Measurements from ENCODE around the gene YIPF2.

The YIPF2 gene

GRCh38 chr19:10921910-10922637, 6.4 kb downstream of the YIPF2 start:
- no peak overlapping the region for H3K4me3 ChIP-seq (replicated peaks; ENCODE audit: low read depth, low read length)
- TF ChIP-seq, protein P1, sequence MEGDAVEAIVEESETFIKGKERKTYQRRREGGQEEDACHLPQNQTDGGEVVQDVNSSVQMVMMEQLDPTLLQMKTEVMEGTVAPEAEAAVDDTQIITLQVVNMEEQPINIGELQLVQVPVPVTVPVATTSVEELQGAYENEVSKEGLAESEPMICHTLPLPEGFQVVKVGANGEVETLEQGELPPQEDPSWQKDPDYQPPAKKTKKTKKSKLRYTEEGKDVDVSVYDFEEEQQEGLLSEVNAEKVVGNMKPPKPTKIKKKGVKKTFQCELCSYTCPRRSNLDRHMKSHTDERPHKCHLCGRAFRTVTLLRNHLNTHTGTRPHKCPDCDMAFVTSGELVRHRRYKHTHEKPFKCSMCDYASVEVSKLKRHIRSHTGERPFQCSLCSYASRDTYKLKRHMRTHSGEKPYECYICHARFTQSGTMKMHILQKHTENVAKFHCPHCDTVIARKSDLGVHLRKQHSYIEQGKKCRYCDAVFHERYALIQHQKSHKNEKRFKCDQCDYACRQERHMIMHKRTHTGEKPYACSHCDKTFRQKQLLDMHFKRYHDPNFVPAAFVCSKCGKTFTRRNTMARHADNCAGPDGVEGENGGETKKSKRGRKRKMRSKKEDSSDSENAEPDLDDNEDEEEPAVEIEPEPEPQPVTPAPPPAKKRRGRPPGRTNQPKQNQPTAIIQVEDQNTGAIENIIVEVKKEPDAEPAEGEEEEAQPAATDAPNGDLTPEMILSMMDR (IDR thresholded peaks at IDR 0.05; ENCODE audit: low read depth, low read length, missing control alignments): no peak
- DNase-seq (ENCODE audit: extremely low read depth, low read depth): no peak

- H3K4me3 ChIP-seq (replicated peaks; ENCODE audit: low read depth, low read length): no peak overlapping the region
- DNase-seq (ENCODE audit: extremely low read depth, low read depth): no peak
- TF ChIP-seq, protein P1 (IDR thresholded peaks at IDR 0.05; ENCODE audit: low read depth, low read length, missing control alignments): no peak
Measured at GRCh38 chr19:10921199-10921909, 7.1 kb downstream of the YIPF2 start.

- no peak overlapping the region for H3K4me3 ChIP-seq (replicated peaks; ENCODE audit: low read depth, low read length)
- DNase-seq (ENCODE audit: extremely low read depth, low read depth): no peak
- TF ChIP-seq, protein P1 (IDR thresholded peaks at IDR 0.05; ENCODE audit: low read depth, low read length, missing control alignments): no peak
Measured at GRCh38 chr19:10920781-10921180, 7.7 kb downstream of the YIPF2 start.

- DNase-seq (ENCODE audit: extremely low read depth, low read depth): no peak
Measured at GRCh38 chr19:10920288-10920655, 8.2 kb downstream of the YIPF2 start.

GRCh38 chr19:10919352-10920287, 8.8 kb downstream of the YIPF2 start:
- DNase-seq (ENCODE audit: extremely low read depth, low read depth): no peak
- H3K4me3 ChIP-seq (replicated peaks; ENCODE audit: low read depth, low read length): no peak overlapping the region
- TF ChIP-seq, protein P1 (IDR thresholded peaks at IDR 0.05; ENCODE audit: low read depth, low read length, missing control alignments): no peak

More at GRCh38 chr19:10920288-10920655, 8.2 kb downstream of the YIPF2 start:
- H3K4me3 ChIP-seq (replicated peaks; ENCODE audit: low read depth, low read length): no peak overlapping the region
- TF ChIP-seq, protein P1 (IDR thresholded peaks at IDR 0.05; ENCODE audit: low read depth, low read length, missing control alignments): no peak

- no peak for DNase-seq (ENCODE audit: extremely low read depth, low read depth)
- H3K4me3 ChIP-seq (replicated peaks; ENCODE audit: low read depth, low read length): no peak overlapping the region
- TF ChIP-seq, protein P1 (IDR thresholded peaks at IDR 0.05; ENCODE audit: low read depth, low read length, missing control alignments): no peak
Measured at GRCh38 chr19:10918359-10918758, 10.1 kb downstream of the YIPF2 start.
